T-helper 1 cell treated with Interleukin-12 subunit alpha and Interleukin-12 subunit beta and Interleukin-4 antibody, amounts not matched to agents 30 ng/mL and 1 ng/mL, for 36 hours (primary cell): ENCODE results near the gene VIPR2. TPM values are rescaled to one million over a fixed set of nuclear protein-coding genes. Genes with fewer than 3 reads are reported as not detected.
"Not testable (repeated sequence)": the region's sequence is repeated elsewhere in the genome, so short reads cannot be mapped to it uniquely, and the experiment has no call there.

Source experiments
- intact Hi-C: fragments of 100-400 bp; cut with micrococcal nuclease; formaldehyde crosslinking; loops from one replicate; pipeline ENCODE4 v1.15.1; 2024
- total RNA-seq: library from RNA; stranded (reverse); gene quantifications from 2 replicates; pipeline ENCODE4 v1.2.3, GENCODE V29; 2022

Gene VIPR2
- total RNA-seq, 1 donor from 2014 or later: 0.56 TPM

GRCh38 chr7:159013825-159014289 lies 130.8 kb downstream of the VIPR2 start:
- intact Hi-C loops: no loop called here

GRCh38 chr7:159013181-159013690 lies 131.4 kb downstream of the VIPR2 start:
- intact Hi-C loops: no loop called here

DNA sequence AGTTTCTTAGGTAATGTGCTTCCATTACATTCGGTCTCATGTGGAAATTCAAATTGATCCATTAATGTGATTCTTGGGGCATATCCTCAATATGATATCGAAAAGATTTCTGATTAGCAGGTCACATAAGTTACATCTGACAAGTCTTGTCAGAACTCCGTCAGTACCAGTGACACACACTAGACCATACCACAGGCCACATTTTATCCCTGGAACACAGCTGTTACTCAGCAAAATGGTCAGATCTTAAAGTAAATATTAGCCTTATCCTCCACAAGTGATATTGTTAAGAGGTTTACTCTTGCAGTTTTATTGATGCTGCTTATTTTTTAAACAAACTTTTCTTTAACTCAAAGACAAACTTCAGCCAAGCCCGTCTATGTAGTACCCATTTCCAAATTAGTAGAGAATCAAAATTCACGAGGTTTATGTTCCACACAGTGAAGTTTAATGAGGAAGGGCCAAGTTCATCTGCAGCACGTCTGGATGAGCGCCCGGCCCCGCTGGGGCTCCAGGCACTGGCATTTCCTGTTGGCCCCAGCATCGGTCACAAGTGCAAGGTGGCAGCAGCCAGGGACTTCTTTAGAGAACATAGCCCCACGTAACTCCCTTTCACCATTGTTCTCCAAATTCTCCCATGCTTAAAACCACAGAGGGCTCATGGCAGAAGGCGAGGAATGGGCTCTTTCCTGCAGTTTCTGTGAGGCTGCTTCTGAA lies 132.2 kb downstream of the VIPR2 start:
- intact Hi-C loops: no loop called here

DNA sequence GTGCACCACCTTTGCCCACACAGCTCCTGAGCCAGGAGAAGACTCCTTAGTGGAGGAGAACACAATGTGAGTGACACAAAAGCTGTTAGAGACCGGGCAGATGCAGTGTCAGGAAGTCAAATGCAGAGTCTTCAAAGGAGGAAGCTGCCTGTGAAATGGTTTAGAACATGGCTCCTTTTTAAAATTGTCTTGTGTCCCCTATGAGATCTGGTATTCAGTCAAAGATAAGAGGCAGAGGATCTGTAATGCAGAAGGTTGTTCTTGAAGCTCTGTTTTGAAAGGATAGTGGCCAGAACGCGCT lies 133.0 kb downstream of the VIPR2 start:
- intact Hi-C loops: no loop called here

DNA sequence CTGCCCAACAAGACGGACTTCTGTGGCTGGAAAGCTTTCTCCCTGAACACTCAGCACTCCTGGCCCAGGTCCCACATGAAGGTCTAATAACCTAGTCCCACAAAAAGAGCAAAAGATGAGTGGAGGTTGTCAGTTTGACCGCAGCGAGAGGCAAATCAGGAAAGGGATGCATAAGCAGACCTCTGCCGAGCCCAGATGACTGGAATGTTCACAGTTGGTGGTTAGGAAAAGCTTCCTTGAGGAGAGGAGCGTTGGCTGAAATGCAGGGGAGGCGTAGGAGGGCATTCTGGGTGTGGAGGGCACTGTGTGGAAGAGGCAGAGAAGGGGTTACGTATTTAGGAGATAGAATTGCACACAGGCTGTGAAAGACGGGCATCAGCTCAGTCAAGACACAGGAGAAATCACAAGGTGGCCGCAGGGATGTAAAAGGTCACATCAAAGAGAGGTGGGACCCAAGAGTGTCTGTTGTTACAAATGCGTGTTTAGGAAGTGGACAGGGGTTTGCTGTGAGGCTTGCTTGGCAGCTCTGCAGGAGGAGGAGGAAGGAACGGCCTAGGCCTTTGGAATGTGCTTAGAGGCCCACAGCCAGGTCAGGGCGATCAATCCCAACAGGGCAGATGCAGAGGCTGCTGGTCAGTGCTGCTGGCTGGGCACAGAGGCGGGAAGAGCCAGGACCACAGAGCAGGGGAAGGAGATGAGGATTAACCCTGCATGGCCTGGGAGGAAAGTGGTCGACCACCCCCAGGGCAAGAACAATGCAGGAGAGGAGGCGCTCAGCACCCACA lies 133.5 kb downstream of the VIPR2 start:
- intact Hi-C loops: no loop called here

DNA sequence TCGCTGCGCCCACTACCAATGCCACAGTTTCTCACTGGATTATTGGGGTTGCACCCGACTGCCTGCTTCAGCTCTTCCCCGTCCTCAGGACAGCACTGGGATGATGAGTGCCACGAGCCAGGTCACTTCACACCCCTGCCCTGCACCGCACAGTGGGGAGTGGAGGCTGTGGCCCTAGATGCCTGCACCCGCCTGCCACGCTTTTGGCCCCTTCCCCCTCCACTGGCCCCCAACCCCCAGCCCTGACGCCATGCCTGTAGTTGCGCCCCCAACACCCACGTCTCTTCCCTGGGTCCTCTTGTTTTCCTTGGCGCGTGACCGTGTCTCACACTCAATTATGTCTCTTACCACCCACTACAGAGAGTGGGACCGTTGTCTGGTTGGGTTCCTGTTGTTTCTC lies 134.3 kb downstream of the VIPR2 start:
- intact Hi-C loops: no loop called here

GRCh38 chr7:159009951-159010350 lies 134.7 kb downstream of the VIPR2 start:
- intact Hi-C loops: no loop called here

DNA sequence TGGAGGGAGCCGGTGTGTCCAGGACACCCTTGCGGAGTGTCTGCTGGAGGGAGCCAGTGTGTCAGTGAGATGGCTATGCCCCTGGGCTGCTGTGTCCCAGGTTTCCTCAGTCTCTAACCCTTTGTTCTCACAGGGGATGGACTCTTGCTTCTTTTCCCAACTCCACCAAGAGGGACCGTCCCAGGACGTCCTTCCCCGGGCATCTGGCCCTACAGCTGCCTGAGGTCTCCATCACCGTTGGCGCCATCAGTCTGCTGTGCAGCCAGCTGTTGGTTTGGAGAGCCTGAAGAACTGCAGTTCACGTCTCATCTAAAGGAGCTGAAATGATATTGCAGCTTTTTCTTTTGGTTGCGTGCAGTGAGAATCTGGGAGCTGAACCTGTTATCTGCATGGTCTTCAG lies 136.2 kb downstream of the VIPR2 start:
- intact Hi-C loops: no loop called here

- intact Hi-C loops: no loop called here
These were observed 136.7 kb downstream of the VIPR2 start for GRCh38 chr7:159007996-159008389.

DNA sequence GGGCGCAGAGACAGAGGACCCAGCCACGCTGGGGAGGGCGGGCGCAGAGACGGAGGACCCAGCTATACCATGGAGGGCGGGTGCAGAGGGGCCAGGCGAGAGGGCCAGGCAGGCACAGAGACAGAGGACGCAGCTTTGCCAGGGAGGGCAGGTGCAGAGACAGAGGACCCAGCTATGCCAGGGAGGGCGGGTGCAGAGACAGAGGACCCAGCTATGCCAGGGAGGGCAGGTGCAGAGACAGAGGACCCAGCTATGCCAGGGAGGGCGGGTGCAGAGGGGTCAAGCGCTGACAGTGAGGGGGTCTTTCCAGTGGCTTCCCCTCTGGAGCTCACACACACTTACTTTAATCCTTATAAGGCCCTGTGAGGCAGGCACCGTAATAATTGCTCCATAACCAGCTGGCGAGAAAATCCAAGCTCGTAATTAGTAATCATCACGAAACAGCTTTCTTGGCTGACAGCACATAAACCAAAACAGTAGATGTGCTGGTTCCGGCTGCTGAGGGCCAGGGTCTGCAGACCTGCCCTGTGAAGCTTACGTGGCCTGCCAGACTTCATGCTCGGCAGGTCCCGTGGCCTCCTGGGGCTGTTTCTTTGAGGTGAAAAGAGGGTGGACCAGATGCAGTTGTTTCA lies 137.2 kb downstream of the VIPR2 start:
- intact Hi-C loops: no loop called here

GRCh38 chr7:159006610-159007130 lies 138.0 kb downstream of the VIPR2 start:
- intact Hi-C loops: no loop called here

- intact Hi-C loops: not testable (repeated sequence)
These were observed 138.6 kb downstream of the VIPR2 start for GRCh38 chr7:159006022-159006609.

DNA sequence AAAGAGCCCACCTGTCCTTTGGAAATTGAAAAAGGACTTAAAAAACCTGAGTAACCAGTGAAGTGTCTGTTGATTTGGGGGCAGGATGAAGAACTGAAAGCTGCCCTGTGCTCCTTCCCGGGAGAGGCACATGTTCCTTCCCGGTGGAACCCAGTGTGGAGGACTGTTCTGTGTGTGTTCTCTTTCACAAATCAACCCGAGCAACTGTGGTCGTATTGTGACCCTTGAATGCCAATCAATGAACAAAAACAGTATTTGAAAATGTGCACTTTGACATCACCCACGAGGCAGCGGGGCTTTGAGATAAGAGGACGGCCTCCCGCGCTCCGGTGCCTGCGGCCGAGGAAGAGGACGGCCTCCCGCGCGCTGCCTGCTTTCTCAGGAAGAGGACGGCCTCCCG lies 139.0 kb downstream of the VIPR2 start:
- intact Hi-C loops: no loop called here

DNA sequence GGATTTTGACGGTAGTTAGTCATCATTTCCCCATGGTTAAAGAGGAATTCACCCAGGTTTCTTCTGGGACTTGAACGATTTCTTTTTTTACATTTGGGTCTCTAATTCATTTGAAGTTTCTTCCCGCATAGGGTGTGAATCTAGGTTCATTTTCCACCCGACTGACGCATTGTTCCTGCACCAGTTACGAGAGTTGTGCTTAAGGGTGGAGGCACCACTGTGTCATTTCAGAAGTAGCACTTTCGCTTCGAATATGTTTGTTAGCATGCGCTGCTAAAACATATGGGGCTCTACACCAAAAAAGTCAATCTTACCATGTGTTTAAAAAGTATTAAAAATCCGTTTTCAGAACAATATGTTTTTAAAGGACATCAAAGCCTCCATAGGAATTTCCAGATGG lies 140.3 kb downstream of the VIPR2 start:
- intact Hi-C loops: no loop called here

GRCh38 chr7:159001811-159002210 lies 142.9 kb downstream of the VIPR2 start:
- intact Hi-C loops: no loop called here

DNA sequence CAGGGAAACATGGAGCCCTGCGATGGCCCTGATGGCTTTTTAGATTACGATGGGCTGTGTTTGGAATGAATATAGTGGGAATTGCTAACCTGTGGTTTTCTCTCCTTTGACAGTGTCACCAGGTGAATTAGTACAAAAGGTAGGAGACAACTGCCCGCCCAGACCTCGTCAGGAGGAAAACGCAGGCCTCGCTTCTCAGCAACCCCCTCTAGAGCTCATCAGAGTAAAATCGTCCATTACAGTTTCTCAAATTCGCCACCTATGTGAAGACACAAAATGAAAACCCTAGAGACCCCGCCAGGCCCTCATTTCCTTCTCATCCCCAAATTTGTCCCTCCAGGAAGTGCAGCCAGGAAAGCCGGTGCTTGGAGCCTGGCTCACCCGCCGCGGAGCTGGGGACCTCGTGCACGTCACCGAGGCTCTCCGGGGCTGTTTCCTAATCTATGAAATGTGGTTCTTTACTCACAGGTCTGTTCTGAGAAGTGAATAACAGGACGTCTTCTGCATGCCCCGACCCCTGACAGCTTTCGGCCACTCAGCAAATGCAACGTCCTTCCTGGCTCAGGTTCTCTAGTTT lies 143.7 kb downstream of the VIPR2 start:
- intact Hi-C loops: no loop called here

GRCh38 chr7:159000070-159000469 lies 144.6 kb downstream of the VIPR2 start:
- intact Hi-C loops: no loop called here

DNA sequence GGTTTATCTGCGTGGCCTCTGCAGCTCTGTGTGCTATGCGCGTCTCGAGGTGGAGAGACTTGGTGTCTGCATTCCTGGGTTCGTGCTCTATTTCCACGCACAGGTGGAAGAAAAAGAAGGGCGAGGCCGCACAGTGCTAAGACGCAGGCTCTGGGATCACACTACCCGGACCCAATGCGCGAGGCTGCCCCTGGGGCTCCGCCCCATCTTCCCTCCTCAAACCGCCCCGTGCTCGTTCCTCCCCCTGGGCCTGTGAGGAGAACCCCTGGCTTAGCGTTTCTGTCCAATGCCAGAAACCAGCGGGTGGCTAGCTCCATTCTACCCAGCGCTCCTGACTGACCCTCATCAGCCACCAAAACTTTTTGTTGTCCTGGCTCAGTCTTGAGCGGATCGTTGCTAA lies 145.2 kb downstream of the VIPR2 start:
- intact Hi-C loops: no loop called here

GRCh38 chr7:158998261-158998660 lies 146.4 kb downstream of the VIPR2 start:
- intact Hi-C loops: not testable (repeated sequence)

- intact Hi-C loops: no loop called here
These were observed 147.2 kb downstream of the VIPR2 start for GRCh38 chr7:158997471-158997870.

- intact Hi-C loops: no loop called here
These were observed 147.6 kb downstream of the VIPR2 start for GRCh38 chr7:158997110-158997453.
